Endothelial cell (in vitro differentiated cells): ENCODE data around the gene KIFAP3. TPM values are rescaled to one million over a fixed set of nuclear protein-coding genes. Genes with fewer than 3 reads are reported as not detected.
"Not testable (repeated sequence)": the region's sequence is repeated elsewhere in the genome, so short reads cannot be mapped to it uniquely, and the experiment has no call there.

ENCODE experiments used
- DNase-seq: peaks from one replicate; pipeline ENCODE4 v3.0.0; 2021; ENCODE audit warnings: low spot score
- H3K27ac Mint-ChIP-seq: one replicate; pipeline ENCODE4 v1.8.0; 2021; ENCODE audit warnings: mixed read lengths, inconsistent platforms; ENCODE audit not compliant: unreplicated experiment
- H3K27me3 Mint-ChIP-seq: one replicate; pipeline ENCODE4 v1.8.0; 2021; ENCODE audit warnings: mild to moderate bottlenecking, moderate library complexity, mixed read lengths, inconsistent platforms; ENCODE audit not compliant: unreplicated experiment
- H3K36me3 Mint-ChIP-seq: one replicate; pipeline ENCODE4 v1.8.0; 2021; ENCODE audit warnings: mild to moderate bottlenecking, low read depth, mixed read lengths, inconsistent platforms; ENCODE audit not compliant: unreplicated experiment
- H3K4me1 Mint-ChIP-seq: one replicate; pipeline ENCODE4 v1.8.0; 2021; ENCODE audit warnings: mild to moderate bottlenecking, mixed read lengths, inconsistent platforms; ENCODE audit not compliant: unreplicated experiment
- H3K4me3 Mint-ChIP-seq: one replicate; pipeline ENCODE4 v1.8.0; 2021; ENCODE audit warnings: mild to moderate bottlenecking, mixed read lengths, inconsistent platforms; ENCODE audit not compliant: unreplicated experiment
- H3K9me3 Mint-ChIP-seq: one replicate; pipeline ENCODE4 v1.8.0; 2021; ENCODE audit warnings: mixed read lengths, inconsistent platforms; ENCODE audit not compliant: unreplicated experiment
- total RNA-seq: library from RNA; stranded (reverse); fragmentation: NEBNext Ultra II Directional; extraction: Animal tissue kit (Norgen Biotek cat#: 25700); gene quantifications from one replicate; pipeline ENCODE4 v1.2.1, GENCODE V29; 2021; ENCODE audit not compliant: unreplicated experiment
- TF ChIP-seq, protein P1 (sequence below): fragments of 200-600 bp; sonication (generic); IDR thresholded peaks from one replicate; pipeline ENCODE4 v1.5.0; 2021; ENCODE audit warnings: antibody characterized with exemption; ENCODE audit not compliant: unreplicated experiment

Gene KIFAP3
- total RNA-seq, 1 donor from 2014 or later = 49.7 TPM

DNA sequence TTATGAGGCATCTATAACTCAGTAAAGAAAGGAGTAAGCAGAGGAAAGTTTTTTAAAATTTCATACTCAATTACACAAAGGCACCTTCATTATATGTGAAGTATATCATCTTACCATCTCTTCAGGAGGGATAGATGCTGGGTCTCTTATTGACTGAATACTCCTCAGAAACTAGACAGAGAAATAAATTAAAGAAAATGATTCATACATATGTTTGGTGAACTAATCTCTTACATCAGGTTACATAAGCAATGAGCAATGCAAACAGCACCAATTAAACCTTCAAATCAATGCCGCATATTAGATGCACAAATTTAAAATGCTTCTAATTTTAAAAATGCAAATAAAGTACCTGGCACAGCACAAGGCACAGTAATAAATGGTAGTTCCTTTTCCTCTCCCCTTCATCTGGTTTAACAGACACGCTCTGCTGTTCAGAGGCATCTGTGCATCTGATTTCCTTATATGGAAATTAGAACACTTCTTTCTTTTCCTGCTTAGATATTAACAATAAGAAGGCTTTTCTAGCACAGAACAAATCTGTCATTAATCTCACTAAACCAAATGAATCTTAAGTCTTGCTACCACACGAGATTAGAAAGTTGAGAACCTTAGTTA is 200.8 kb downstream of the KIFAP3 start:
- Mint-ChIP-seq H3K27ac (no peak overlapping the region), H3K36me3 (peaks cover 53% of the 10 kb centered on the region), H3K9me3 (peaks cover 4% of the 10 kb centered on the region), H3K4me1 (peaks cover 4% of the 10 kb centered on the region), H3K4me3 (peak overlapping the region; percentile 84), H3K27me3 (no peaks in the 10 kb centered on the region)
- no peak for DNase-seq
- TF ChIP-seq, protein P1, sequence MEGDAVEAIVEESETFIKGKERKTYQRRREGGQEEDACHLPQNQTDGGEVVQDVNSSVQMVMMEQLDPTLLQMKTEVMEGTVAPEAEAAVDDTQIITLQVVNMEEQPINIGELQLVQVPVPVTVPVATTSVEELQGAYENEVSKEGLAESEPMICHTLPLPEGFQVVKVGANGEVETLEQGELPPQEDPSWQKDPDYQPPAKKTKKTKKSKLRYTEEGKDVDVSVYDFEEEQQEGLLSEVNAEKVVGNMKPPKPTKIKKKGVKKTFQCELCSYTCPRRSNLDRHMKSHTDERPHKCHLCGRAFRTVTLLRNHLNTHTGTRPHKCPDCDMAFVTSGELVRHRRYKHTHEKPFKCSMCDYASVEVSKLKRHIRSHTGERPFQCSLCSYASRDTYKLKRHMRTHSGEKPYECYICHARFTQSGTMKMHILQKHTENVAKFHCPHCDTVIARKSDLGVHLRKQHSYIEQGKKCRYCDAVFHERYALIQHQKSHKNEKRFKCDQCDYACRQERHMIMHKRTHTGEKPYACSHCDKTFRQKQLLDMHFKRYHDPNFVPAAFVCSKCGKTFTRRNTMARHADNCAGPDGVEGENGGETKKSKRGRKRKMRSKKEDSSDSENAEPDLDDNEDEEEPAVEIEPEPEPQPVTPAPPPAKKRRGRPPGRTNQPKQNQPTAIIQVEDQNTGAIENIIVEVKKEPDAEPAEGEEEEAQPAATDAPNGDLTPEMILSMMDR = no peak

DNA sequence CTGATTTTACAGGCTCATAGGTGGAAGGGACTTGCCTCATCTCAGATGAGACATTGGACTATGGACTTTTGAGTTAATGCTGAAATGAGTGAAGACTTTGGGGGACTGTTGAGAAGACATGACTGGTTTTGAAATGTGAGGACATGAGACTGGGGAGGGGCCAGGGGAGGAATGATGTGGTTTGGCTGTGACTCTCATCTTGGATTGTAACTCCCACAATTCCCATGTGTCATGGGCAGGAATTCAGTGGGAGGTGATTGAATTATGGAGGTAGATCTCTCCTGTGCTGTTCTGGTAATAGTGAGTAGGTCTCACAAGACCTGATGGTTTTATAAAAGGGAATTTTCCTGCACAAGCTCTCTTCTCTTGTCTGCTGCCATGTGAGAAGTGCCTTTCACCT is 201.6 kb downstream of the KIFAP3 start:
- peak overlapping the region; percentile 3 for H3K27ac Mint-ChIP-seq
- H3K36me3 Mint-ChIP-seq = peaks cover 57% of the 10 kb centered on the region
- peaks cover 4% of the 10 kb centered on the region for H3K4me1 Mint-ChIP-seq
- TF ChIP-seq, protein P1 = no peak
- H3K27me3 Mint-ChIP-seq = no peaks in the 10 kb centered on the region
- DNase-seq = no peak
- peak overlapping the region; percentile 84 for H3K4me3 Mint-ChIP-seq
- peaks cover 4% of the 10 kb centered on the region for H3K9me3 Mint-ChIP-seq

DNA sequence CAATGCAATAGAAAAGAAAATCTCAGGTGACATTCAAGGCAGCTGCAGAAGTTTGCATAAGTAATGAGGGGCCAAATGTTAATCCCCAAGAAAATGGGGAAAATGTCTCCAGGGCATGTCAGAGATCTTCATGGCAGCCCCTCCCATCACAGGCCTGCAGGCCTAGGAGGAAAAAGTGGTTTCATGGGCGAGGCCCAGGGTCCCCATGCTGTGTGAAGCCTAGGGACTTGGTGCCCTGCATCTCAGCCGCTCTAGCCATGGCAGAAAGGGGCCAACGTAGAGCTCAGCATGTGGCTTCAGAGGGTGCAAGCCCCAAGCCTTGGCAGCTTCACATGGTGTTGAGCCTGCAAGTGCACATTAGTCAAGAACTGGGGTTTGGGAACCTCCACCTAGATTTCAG is 202.5 kb downstream of the KIFAP3 start:
- H3K4me3 Mint-ChIP-seq = peak overlapping the region; percentile 78
- H3K9me3 Mint-ChIP-seq, H3K4me1 Mint-ChIP-seq, H3K27ac Mint-ChIP-seq, H3K27me3 Mint-ChIP-seq, DNase-seq: not testable (repeated sequence)
- peaks cover 64% of the 10 kb centered on the region for H3K36me3 Mint-ChIP-seq

Other genes starting within 250 kb of the KIFAP3 start
- gene SCYL3, start 180.8 kb downstream of the KIFAP3 start, total RNA-seq = 19.2 TPM
- gene NTMT2, start 71.3 kb upstream of the KIFAP3 start, total RNA-seq = not detected